GOT3 (cell line): ENCODE results near the gene SLC41A3.

ENCODE experiments used
- DNase-seq: peaks from one replicate; lab custom pipeline; 2025; ENCODE audit warnings: mixed read lengths; lab: John Stamatoyannopoulos, UW

Gene SLC41A3

GRCh38 chr3:126083913-126084767 is at the start of gene SLC41A3:
Gene SLC41A3, minus strand, starts transcription at chr3:126084124. Its CDS starts 15,905 bp downstream, at chr3:126068219.
- peak; percentile 77 for DNase-seq

DNA sequence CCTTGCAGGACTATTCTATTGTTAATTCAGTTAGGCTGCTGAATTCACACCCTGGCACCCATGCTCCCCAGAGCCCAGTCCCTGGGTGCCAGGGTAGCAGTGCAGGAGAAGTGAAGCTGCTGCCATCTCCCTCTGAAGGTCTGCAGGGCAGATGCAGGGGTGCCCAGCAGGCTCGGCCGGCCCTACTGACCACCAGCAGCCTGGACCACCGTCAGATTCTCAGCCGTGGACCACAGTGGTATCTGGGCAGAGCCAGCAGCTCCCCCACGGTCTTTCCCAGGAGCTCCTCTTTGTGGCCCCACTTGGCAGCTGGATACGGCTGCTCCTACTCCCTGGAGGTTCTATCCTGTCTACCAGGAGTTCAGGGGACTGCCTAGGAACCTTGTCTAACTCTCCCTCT is 49.7 kb upstream of the SLC41A3 start:
- DNase-seq: no peak

- no peak for DNase-seq
Measured at GRCh38 chr3:126132751-126133511, 49.0 kb upstream of the SLC41A3 start.

DNA sequence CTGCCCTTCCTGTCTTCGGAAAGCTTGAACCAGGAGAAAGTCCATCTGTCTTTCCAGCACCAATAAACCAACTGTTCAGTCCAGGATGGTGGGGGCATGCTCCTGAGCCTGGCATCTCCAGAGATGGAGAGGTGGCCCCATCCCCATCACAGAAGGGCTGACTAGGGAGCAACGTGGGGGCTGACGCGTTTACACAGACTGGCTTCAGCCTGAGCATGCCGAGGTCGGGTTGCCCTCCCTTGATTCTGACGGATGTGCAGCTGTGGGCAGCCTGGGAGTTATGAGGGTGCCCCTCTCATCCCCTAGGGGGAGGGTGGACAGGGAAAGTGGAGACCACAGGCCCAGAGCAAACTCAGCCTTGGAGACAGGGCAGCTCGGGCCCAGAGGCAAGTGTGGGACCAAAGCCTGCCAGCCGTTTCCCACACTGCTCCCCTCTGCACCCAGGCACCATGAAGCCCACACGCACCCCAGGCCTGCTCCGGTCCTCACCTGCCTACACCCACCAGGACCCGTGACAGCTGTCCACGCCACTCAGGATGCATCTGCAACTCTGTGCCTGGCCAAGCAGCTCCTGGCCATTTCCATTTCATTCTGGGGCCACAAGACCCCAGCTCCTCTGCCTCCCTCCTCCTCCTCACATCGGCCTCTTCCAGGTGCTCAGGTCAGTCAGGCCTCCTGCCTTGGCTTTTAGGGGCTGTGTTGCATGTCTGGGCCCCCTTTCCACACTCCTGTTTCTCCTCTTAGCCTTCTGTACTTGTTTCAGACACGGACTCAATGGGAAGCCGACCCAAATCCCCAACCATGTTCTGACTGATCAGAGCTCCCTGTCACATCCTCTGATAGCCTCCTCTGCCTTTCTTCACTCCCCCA is 48.2 kb upstream of the SLC41A3 start:
- no peak for DNase-seq

- DNase-seq: no peak
Measured at GRCh38 chr3:126130981-126131745, 47.2 kb upstream of the SLC41A3 start.

DNA sequence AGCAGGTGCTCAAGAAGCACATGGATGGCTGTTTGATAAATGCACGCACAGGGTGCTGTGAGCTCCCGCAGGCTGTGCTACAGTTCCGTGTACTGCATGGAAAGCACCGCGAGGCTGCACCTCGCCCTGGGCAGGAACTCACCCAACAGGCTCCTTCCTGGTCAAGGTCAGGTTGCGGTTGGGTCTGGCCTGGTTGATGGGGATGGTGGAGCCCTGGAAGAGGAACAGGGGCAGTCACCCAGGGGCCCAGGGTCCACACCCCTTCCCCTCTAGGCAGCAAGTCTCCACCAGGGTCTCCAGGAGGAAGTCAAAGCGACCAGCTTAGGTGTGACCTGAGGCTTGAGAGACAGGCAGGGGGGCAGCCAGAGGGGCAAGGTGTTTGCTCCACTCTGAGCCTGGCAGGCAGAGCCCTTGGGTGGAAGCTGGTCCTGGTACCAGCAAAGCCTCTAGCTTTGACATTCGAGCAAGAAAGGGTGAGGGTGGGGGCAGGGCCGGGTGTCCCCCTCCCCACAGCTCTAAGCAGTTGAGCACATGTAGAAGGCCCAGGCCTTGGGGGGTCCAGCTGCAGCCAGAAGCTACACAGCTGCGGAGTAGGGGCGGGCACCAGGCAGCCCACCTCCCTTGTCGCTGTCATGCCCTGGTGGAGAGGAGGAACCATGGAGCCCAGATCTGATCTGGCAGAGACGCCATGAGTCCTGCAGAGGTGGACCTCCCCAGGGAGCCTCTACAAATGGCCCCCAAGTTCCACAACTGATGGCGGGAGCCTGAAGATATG is 46.3 kb upstream of the SLC41A3 start:
- DNase-seq: no peak

GRCh38 chr3:126129398-126129891 is 45.5 kb upstream of the SLC41A3 start:
- DNase-seq: no peak

DNA sequence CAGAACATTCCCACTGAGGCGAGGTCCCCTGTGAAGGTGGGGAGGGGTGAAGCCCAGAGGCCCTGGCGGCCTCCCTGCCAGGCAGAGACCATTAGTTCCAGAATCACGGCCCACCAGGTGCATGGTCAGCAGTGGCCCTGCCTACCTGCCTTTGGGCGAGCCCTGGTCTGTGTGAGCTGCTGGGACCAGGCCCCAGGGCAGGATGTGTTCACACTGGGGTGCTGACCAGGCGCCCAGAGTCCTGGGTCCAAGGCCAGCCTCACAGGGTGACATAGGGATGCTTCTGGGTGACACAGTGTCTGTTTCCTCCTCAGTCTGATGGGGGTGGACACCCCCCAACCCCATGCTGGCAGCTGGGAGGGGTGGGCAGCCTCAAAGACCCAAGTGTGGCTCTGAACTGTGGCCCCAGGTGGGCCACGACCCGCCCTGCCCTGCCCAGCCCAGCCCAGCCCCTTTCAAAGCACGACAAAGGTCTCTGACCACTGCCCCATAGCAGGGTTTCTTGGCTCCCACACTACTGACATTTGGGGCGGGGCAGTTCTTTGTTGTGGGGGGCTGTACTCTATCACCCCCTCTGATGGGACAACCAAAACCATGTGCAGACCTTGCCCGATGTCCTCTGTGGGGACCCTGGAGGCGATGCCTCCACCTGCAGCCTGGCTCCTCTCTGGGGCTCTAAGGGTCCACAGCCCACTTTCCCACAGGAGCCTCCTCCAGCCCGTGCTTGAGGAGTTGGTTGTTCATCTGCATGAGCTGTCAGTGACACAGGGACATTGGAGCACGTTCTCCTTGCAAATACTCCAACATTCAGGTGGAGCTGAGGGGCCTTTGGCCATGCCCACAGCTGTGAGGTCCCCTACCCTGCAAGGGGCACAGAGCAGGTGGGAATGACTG is 44.8 kb upstream of the SLC41A3 start:
- DNase-seq: no peak

- no peak for DNase-seq
Measured at GRCh38 chr3:126127904-126128303, 44.0 kb upstream of the SLC41A3 start.

- no peak for DNase-seq
Measured at GRCh38 chr3:126127452-126127851, 43.5 kb upstream of the SLC41A3 start.

DNA sequence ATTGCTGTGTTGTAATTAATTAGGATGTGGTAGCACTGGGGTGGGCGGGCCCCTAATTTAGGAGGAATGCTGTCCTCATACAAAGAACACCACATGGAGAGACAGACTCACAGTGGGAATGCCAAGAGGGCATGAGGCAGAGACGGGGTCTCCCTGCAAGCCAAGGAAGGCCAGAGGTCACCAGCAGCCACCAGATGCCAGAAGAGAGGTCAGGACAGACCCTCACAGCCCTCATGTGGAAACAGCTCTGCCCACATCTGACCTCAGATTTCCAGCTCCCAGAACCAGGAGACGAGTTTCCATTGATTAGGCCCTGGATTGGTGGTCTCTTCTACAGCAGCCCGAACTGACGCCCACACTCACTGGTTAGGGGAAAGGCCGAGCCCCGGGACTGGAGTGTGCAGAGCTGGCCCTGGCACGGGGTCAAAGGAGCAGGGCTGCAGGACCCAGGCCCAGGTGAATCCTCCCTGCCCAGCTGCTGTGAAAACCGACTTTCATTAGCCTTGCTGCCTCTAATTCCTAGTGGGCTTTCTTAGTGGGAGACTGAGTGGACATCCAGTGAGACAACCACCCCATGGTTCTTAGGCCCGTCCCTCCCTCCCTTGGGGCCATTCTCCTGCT is 43.0 kb upstream of the SLC41A3 start:
- no peak for DNase-seq

DNA sequence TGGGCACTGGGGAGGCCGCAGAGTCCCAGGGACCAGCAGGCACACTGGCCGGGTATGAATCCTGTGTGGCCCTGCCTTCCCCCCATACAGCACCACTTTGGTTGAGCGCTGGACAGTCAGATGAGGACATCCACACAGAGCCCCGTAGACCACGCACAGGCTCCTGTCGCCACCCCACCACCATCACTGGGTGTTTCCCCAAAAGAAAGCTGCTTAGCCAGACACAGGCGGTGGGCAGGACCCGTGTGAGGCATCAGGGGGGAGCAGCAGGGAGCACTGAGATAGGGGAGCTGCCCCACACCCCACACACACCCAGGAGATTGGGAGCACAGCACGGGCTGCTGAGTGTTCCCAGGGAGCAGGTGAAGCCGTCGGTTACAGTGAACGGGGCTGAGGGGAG is 42.4 kb upstream of the SLC41A3 start:
- no peak for DNase-seq

DNA sequence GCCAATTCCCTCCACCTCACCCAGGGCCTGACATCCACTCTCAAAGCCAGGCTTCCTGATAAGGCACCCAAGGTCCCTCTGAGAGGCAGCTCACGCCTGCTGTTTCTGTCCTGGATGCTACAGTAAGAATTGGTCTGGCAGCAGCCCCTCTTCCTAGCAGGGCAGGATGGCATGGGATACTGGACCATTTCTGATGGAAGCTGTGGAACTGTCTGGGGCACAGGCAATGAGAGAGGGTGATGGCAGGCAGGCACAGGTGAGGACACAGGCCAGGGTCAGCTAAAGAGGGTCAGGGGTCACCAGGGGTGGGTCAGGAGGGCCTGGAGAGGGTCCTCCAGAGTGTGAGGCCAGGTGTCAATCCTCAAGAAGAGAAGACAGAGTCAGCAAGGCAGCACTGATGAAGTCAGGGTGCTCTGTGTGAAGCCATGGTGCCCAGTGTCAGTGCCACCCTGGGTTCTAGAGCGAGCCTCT is 41.9 kb upstream of the SLC41A3 start:
- DNase-seq: no peak

DNA sequence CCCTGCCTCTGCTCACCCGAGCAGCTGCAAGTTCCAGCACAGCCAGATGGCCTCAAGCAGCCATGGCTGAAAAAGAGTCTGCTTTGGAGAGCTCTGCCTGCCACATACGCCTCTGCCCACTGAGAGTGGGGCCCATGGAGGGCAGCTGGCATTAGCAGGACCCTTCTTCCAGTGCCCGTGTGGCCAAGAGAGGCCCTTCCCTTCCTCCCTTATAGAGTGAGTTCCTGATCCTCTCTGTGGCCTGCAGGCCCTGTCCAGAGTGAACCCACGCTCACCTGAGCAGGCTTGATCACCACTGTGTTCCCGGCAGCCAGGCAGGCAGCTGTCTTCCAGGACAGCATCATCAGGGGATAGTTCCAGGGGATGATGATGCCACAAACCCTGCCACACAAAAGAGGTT is 41.4 kb upstream of the SLC41A3 start:
- DNase-seq: no peak

- DNase-seq: no peak
Measured at GRCh38 chr3:126124896-126125295, 41.0 kb upstream of the SLC41A3 start.

DNA sequence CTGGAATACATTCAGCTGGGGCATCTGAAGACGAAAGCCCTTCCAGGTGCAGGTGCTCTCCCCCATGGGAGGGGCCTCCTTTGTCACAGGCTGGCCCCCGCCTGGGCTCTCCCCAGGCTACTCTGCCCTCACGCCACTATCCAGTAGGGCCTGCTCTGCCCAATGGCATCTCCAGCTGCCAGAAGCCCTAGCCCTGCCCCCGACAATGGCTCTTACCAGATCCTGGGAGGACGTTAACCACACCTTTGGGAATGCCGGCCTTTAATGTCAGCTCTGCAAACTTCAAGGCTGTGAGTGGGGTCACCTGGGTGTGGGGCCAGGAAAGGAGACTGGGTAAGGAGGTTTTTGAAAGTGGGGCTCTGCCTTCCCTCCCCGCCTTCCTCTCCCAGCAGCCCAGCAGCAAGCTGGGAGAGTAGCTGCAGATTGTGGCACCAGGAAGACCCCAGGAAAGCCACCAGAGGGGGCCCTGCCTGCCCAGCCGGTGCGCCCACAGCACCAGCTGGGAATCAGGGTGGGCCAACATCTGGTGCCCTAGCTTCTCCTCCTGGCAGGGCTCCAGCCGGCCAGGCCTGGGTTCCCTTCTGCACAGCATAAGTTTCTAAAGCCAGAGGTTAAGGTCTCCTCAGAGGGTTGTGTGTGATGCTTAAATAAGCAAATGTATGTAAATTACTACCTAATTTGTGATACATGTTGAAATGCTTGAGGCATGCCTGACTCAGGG is 40.4 kb upstream of the SLC41A3 start:
- no peak for DNase-seq

DNA sequence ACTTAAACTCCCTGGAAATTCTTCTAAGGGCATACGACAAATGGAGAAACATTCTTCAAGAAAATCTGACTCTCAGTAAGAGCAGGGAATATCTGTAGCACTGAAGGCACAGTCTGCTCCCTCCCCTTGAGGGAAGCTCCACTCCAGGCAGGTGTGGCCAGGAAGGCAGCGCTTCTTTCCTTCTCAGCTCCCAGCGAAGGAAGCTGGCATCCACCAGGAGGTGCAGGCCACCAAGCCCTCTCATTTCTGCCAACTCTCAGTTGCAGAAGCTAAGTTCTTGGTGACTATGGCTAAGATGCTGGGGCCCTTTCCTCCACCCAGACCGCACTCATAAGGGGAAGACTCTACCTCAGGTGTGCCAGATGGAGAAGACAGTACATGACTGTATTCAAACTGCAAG is 37.7 kb upstream of the SLC41A3 start:
- DNase-seq: no peak

- DNase-seq: no peak
Measured at GRCh38 chr3:126121074-126121473, 37.1 kb upstream of the SLC41A3 start.
